HUES48 (cell line): ENCODE data around the gene AOC1.
"Not testable (repeated sequence)": the region's sequence is repeated elsewhere in the genome, so short reads cannot be mapped to it uniquely, and the experiment has no call there.

Experiments used
- H3K27ac ChIP-seq: one replicate; pipeline ENCODE4 v1.7.0; 2013; ENCODE audit warnings: low read depth, low read length, inconsistent platforms
- H3K27me3 ChIP-seq: 2 replicates; pipeline ENCODE4 v1.6.1; 2013; ENCODE audit warnings: mild to moderate bottlenecking, low read length; ENCODE audit not compliant: control insufficient read depth, insufficient read depth
- H3K36me3 ChIP-seq: 2 replicates; pipeline ENCODE4 v1.6.1; 2013; ENCODE audit warnings: low read length; ENCODE audit not compliant: control insufficient read depth, insufficient read depth
- H3K4me1 ChIP-seq: 2 replicates; pipeline ENCODE4 v1.6.1; 2013; ENCODE audit warnings: mild to moderate bottlenecking, low read length; ENCODE audit not compliant: control insufficient read depth, insufficient read depth
- H3K4me3 ChIP-seq: 2 replicates; pipeline ENCODE4 v1.5.1; 2013; ENCODE audit warnings: mild to moderate bottlenecking, low read depth, low read length
- H3K9ac ChIP-seq: 2 replicates; pipeline ENCODE4 v1.6.1; 2013; ENCODE audit warnings: mild to moderate bottlenecking, low read depth, low read length, moderate library complexity
- H3K9me3 ChIP-seq: 2 replicates; pipeline ENCODE4 v1.6.1; 2013; ENCODE audit warnings: low read length; ENCODE audit not compliant: control insufficient read depth, insufficient read depth

Gene AOC1, protein sequence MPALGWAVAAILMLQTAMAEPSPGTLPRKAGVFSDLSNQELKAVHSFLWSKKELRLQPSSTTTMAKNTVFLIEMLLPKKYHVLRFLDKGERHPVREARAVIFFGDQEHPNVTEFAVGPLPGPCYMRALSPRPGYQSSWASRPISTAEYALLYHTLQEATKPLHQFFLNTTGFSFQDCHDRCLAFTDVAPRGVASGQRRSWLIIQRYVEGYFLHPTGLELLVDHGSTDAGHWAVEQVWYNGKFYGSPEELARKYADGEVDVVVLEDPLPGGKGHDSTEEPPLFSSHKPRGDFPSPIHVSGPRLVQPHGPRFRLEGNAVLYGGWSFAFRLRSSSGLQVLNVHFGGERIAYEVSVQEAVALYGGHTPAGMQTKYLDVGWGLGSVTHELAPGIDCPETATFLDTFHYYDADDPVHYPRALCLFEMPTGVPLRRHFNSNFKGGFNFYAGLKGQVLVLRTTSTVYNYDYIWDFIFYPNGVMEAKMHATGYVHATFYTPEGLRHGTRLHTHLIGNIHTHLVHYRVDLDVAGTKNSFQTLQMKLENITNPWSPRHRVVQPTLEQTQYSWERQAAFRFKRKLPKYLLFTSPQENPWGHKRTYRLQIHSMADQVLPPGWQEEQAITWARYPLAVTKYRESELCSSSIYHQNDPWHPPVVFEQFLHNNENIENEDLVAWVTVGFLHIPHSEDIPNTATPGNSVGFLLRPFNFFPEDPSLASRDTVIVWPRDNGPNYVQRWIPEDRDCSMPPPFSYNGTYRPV

GRCh38 chr7:150852371-150852905 is at the start of gene AOC1:
Gene AOC1, plus strand, starts transcription at chr7:150852517. Its CDS starts 3,954 bp downstream, at chr7:150856471.
- no peaks in the 10 kb centered on the region; the same call in 1 of the 2 replicates for H3K4me1 ChIP-seq
- H3K36me3 ChIP-seq: no peaks in the 10 kb centered on the region
- no peak within 1 kb of the TSS for H3K27ac ChIP-seq
- no peaks in the 10 kb centered on the region for H3K9me3 ChIP-seq
- H3K9ac ChIP-seq: no peak within 1 kb of the TSS
- H3K27me3 ChIP-seq: 0 out of 2 replicates have a peak, but pooled peaks cover 2% of the 10 kb centered on the region
- no peak within 1 kb of the TSS for H3K4me3 ChIP-seq

DNA sequence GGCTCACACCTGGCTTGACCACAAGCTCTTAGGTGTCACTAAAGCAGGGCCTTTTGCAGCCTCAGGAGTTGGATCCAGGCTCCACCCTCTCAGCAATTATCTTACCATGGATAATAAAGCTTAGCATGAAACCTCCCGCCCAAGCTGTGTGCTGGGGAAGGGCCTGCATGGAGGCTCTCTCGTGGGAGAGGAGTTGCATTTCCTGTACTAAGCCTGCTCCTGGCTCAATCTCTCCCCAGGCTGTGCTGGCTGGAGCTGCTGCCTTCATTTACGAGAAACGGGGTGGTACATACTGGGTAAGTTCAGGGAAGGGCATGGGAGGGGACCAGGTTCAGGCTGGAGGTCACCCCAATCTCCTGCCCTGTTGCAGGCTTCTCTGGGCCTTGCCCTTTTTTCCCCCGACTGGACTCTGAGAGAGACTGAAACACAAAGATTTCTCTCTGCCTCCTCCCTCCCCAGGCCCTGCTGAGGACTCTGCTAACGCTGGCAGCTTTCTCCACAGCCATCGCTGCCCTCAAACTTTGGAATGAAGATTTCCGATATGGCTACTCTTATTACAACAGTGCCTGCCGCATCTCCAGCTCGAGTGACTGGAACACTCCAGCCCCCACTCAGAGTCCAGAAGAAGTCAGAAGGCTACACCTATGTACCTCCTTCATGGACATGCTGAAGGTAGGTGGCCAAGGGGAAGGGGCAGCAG is 49.0 kb upstream of the AOC1 start:
- 0 out of 2 replicates have a peak, but pooled peaks cover 5% of the 10 kb centered on the region for H3K9me3 ChIP-seq
- H3K9ac ChIP-seq: no peak overlapping the region
- H3K4me3 ChIP-seq: no peak overlapping the region
- H3K36me3 ChIP-seq: no peaks in the 10 kb centered on the region
- H3K27ac ChIP-seq: no peak overlapping the region
- H3K27me3 ChIP-seq: peaks cover 63% of the 10 kb centered on the region
- H3K4me1 ChIP-seq: no peaks in the 10 kb centered on the region

- Histone ChIP-seq H3K27ac (no peak overlapping the region), H3K27me3 (peaks cover 48% of the 10 kb centered on the region), H3K4me1 (no peaks in the 10 kb centered on the region), H3K4me3 (no peak overlapping the region), H3K9ac (no peak overlapping the region), H3K9me3 (0 out of 2 replicates have a peak, but pooled peaks cover 5% of the 10 kb centered on the region), H3K36me3 (no peaks in the 10 kb centered on the region)
Measured at GRCh38 chr7:150804802-150805201, 47.5 kb upstream of the AOC1 start.

- Histone ChIP-seq H3K9ac (no peak overlapping the region), H3K36me3 (no peaks in the 10 kb centered on the region), H3K4me1 (no peaks in the 10 kb centered on the region), H3K9me3 (0 out of 2 replicates have a peak, but pooled peaks cover 5% of the 10 kb centered on the region), H3K27me3 (peaks cover 38% of the 10 kb centered on the region), H3K4me3 (no peak overlapping the region), H3K27ac (no peak overlapping the region)
Measured at GRCh38 chr7:150805864-150806263, 46.5 kb upstream of the AOC1 start.

- Histone ChIP-seq H3K9me3 (0 out of 2 replicates have a peak, but pooled peaks cover 5% of the 10 kb centered on the region), H3K36me3 (no peaks in the 10 kb centered on the region)
Measured at GRCh38 chr7:150806454-150806853, 45.9 kb upstream of the AOC1 start.

GRCh38 chr7:150806863-150807262 is 45.5 kb upstream of the AOC1 start:
- no peak overlapping the region for H3K9ac ChIP-seq
- no peaks in the 10 kb centered on the region for H3K36me3 ChIP-seq
- no peak overlapping the region for H3K27ac ChIP-seq
- no peaks in the 10 kb centered on the region for H3K4me1 ChIP-seq
- H3K9me3 ChIP-seq: 0 out of 2 replicates have a peak, but pooled peaks cover 5% of the 10 kb centered on the region
- no peak overlapping the region for H3K4me3 ChIP-seq
- peaks cover 28% of the 10 kb centered on the region for H3K27me3 ChIP-seq

More at GRCh38 chr7:150806454-150806853, 45.9 kb upstream of the AOC1 start:
- Histone ChIP-seq H3K9ac (no peak overlapping the region), H3K4me1 (no peaks in the 10 kb centered on the region), H3K4me3 (no peak overlapping the region), H3K27me3 (peaks cover 32% of the 10 kb centered on the region), H3K27ac (no peak overlapping the region)

DNA sequence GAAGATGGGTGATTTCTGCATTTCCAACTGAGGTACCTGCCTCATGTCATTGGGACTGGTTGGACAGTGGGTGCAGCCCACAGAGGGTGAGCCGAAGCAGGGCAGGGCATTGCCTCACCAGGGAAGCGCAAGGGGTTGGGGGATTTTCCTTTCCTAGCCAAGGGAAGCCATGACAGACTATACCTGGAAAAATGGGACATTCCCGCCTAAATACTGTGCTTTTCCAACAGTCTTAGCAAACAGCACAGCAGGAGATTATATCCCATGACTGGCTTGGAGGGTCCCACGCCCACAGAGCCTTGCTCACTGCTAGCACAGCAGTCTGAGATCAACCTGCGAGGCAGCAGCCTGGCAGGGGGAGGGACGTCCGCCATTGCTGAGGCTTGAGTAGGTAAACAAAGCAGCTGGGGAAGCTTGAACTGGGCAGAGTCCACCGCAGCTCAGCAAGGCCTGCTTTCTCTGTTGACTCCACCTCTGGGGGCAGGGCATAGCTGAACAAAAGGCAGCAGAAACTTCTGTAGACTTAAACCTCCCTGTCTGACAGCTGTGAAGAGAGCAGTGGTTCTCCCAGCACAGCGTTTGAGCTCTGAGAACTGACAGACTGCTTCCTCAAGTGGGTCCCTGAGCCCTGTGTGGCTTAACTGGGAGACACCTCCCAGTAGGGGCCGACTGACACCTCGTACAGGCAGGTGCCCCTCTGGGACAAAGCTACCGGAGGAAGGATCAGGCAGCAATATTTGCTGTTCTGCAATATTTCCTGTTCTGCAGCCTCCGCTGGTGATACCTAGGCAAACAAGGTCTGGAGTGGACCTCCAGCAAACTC is 44.5 kb upstream of the AOC1 start:
- H3K9ac ChIP-seq, H3K4me1 ChIP-seq, H3K36me3 ChIP-seq, H3K9me3 ChIP-seq, H3K4me3 ChIP-seq, H3K27ac ChIP-seq: not testable (repeated sequence)
- peaks cover 18% of the 10 kb centered on the region for H3K27me3 ChIP-seq

DNA sequence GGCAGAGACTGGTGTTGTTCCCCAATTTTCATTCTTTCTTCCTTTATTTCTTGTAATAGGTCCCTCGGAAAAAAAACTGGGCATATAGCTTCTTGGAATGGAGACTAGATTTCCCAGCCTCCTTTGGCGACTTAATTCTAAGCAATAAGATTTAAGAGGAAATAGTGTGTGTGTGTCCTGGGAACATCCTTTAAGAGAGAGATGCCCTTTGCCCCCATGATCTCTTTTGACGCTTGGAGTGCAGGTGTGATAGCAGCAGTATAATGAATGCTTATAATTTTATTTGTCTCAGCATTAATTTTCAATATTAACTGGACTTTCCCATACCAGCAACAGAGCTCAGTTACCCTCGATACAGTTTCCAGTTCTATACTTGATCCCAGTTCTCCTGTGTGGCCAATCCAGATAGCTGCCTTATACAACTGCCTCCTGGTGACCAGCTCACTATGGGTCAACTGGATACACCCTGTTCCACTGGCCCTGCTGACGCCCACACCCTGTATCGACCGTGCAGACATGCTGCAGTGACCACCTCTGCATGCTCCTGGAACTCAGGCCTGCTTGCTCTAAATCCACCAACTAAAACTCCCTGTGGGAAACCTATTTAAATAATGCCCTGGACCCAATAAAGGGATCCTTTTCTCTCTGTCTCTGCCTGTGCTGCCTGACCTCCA is 37.9 kb upstream of the AOC1 start:
- no peak overlapping the region for H3K27ac ChIP-seq
- no peaks in the 10 kb centered on the region for H3K36me3 ChIP-seq
- no peak overlapping the region for H3K9ac ChIP-seq
- H3K4me1 ChIP-seq: peaks cover 4% of the 10 kb centered on the region; the same call in 1 of the 2 replicates
- H3K9me3 ChIP-seq: 0 out of 2 replicates have a peak, but pooled peaks cover 5% of the 10 kb centered on the region
- H3K27me3 ChIP-seq: no peaks in the 10 kb centered on the region
- H3K4me3 ChIP-seq: no peak overlapping the region

GRCh38 chr7:150818971-150819370 is 33.3 kb upstream of the AOC1 start:
- no peaks in the 10 kb centered on the region for H3K36me3 ChIP-seq
- H3K27me3 ChIP-seq: no peaks in the 10 kb centered on the region
- H3K9ac ChIP-seq: no peak overlapping the region
- 0 out of 2 replicates have a peak, but pooled peaks cover 5% of the 10 kb centered on the region for H3K9me3 ChIP-seq
- H3K27ac ChIP-seq: no peak overlapping the region
- H3K4me3 ChIP-seq: no peak overlapping the region
- H3K4me1 ChIP-seq: peaks cover 4% of the 10 kb centered on the region; the same call in 1 of the 2 replicates
